Nephron (organoid): Measurements from ENCODE around the gene COL24A1.
"Not testable (repeated sequence)": the region's sequence is repeated elsewhere in the genome, so short reads cannot be mapped to it uniquely, and the experiment has no call there.

Experiments used
- H3K27ac Mint-ChIP-seq, 3 experiments: 2 replicates each; pipeline ENCODE4 v1.8.0; 2020; ENCODE audit warnings: mixed read lengths in 3 of 3, mild to moderate bottlenecking in 2 of 3, moderate library complexity in 1 of 3
- H3K27me3 Mint-ChIP-seq: 2 replicates; pipeline ENCODE4 v1.8.0; 2021; ENCODE audit warnings: low read depth, mild to moderate bottlenecking, moderate library complexity, mixed read lengths
- H3K36me3 Mint-ChIP-seq: 2 replicates; pipeline ENCODE4 v1.8.0; 2020; ENCODE audit warnings: low read depth, mixed read lengths
- H3K4me1 Mint-ChIP-seq: 2 replicates; pipeline ENCODE4 v1.8.0; 2020; ENCODE audit warnings: mixed read lengths
- H3K4me3 Mint-ChIP-seq, 3 experiments: 2 replicates each; pipeline ENCODE4 v1.8.0; 2020; ENCODE audit warnings: mild to moderate bottlenecking in 3 of 3, mixed read lengths in 3 of 3, moderate library complexity in 2 of 3
- H3K9me3 Mint-ChIP-seq: 2 replicates; pipeline ENCODE4 v1.8.0; 2020; ENCODE audit warnings: mixed read lengths
- CTCF ChIP-seq, 3 experiments: fragments of 200-600 bp; sonication (generic); IDR thresholded peaks; one replicate each; pipeline ENCODE4 v1.5.0; 2021; ENCODE audit warnings: antibody characterized with exemption in 3 of 3; ENCODE audit not compliant: unreplicated experiment in 3 of 3

The COL24A1 gene

GRCh38 chr1:85976516-85977205 is 179.9 kb downstream of the COL24A1 start:
- TF ChIP-seq CTCF (IDR thresholded peaks at IDR 0.05; ENCODE audit: unreplicated experiment in 3 of 3), result no peak
- Mint-ChIP-seq H3K27ac (peak overlapping the region in 2 of 3 experiments; percentile 60 to 68), H3K4me1 (peaks cover 19% of the 10 kb centered on the region), H3K4me3 (no peak overlapping the region), H3K9me3 (peaks cover 25% of the 10 kb centered on the region), H3K27me3 (no peaks in the 10 kb centered on the region), H3K36me3 (no peaks in the 10 kb centered on the region)

GRCh38 chr1:85975912-85976371 is 180.6 kb downstream of the COL24A1 start:
- peak overlapping the region in 1 of 3 experiments; percentile 2 for H3K4me3 Mint-ChIP-seq
- peaks cover 19% of the 10 kb centered on the region for H3K4me1 Mint-ChIP-seq
- H3K27me3 Mint-ChIP-seq, result no peaks in the 10 kb centered on the region
- no peaks in the 10 kb centered on the region for H3K36me3 Mint-ChIP-seq
- TF ChIP-seq CTCF (IDR thresholded peaks at IDR 0.05; ENCODE audit: unreplicated experiment in 3 of 3), result no peak
- H3K9me3 Mint-ChIP-seq, result peaks cover 25% of the 10 kb centered on the region
- H3K27ac Mint-ChIP-seq, result peak overlapping the region; percentile 55 to 68 (median 60)

- no peak for TF ChIP-seq CTCF (IDR thresholded peaks at IDR 0.05; ENCODE audit: unreplicated experiment in 3 of 3)
- Mint-ChIP-seq H3K4me1 (no peaks in the 10 kb centered on the region), H3K9me3 (no peaks in the 10 kb centered on the region), H3K27ac (peak overlapping the region in 1 of 3 experiments; percentile 21), H3K27me3 (no peaks in the 10 kb centered on the region), H3K36me3 (no peaks in the 10 kb centered on the region), H3K4me3 (no peak overlapping the region)
These were observed 194.1 kb downstream of the COL24A1 start for GRCh38 chr1:85962457-85962856.

- TF ChIP-seq CTCF (IDR thresholded peaks at IDR 0.05; ENCODE audit: unreplicated experiment in 3 of 3), result no peak
- H3K4me1 Mint-ChIP-seq, result peaks cover 4% of the 10 kb centered on the region
- no peaks in the 10 kb centered on the region for H3K27me3 Mint-ChIP-seq
- no peak overlapping the region for H3K4me3 Mint-ChIP-seq
- no peaks in the 10 kb centered on the region for H3K9me3 Mint-ChIP-seq
- no peaks in the 10 kb centered on the region for H3K36me3 Mint-ChIP-seq
- no peak overlapping the region for H3K27ac Mint-ChIP-seq
These were observed 198.8 kb downstream of the COL24A1 start for GRCh38 chr1:85957760-85958159.

GRCh38 chr1:85955218-85955617 is 201.4 kb downstream of the COL24A1 start:
- H3K9me3 Mint-ChIP-seq, H3K36me3 Mint-ChIP-seq, H3K4me3 Mint-ChIP-seq, H3K27ac Mint-ChIP-seq, H3K27me3 Mint-ChIP-seq, H3K4me1 Mint-ChIP-seq: not testable (repeated sequence)

GRCh38 chr1:85952460-85952859 is 204.1 kb downstream of the COL24A1 start:
- H3K27me3 Mint-ChIP-seq, result no peaks in the 10 kb centered on the region
- no peak overlapping the region for H3K27ac Mint-ChIP-seq
- TF ChIP-seq CTCF (IDR thresholded peaks at IDR 0.05; ENCODE audit: unreplicated experiment in 3 of 3), result no peak
- H3K36me3 Mint-ChIP-seq, result no peaks in the 10 kb centered on the region
- H3K4me3 Mint-ChIP-seq, result no peak overlapping the region
- H3K4me1 Mint-ChIP-seq, result peaks cover 5% of the 10 kb centered on the region
- no peaks in the 10 kb centered on the region for H3K9me3 Mint-ChIP-seq
